HG02678 (cell line): Measurements from ENCODE around the gene LNPEP.

Experiments
- ATAC-seq: cut with Tn5 transposase; IDR thresholded peaks from one replicate; pipeline ENCODE4 v1.9.1; 2021; ENCODE audit warnings: mild to moderate bottlenecking, moderate library complexity; ENCODE audit not compliant: unreplicated experiment

LNPEP gene

GRCh38 chr5:96994493-96994892 lies 58.6 kb downstream of the LNPEP start:
- no peak for ATAC-seq

GRCh38 chr5:96995419-96995818 lies 59.5 kb downstream of the LNPEP start:
- no peak for ATAC-seq

- peak; percentile 86 for ATAC-seq
These were observed 61.5 kb downstream of the LNPEP start for GRCh38 chr5:96997265-96997859.

GRCh38 chr5:96999856-97000255 lies 64.0 kb downstream of the LNPEP start:
- ATAC-seq, result no peak

GRCh38 chr5:97000391-97000790 lies 64.5 kb downstream of the LNPEP start:
- ATAC-seq, result no peak

- ATAC-seq, result no peak
These were observed 67.1 kb downstream of the LNPEP start for GRCh38 chr5:97002983-97003382.

GRCh38 chr5:97004423-97005060 lies 68.7 kb downstream of the LNPEP start:
- ATAC-seq, result no peak

- ATAC-seq, result no peak
These were observed 70.7 kb downstream of the LNPEP start for GRCh38 chr5:97006454-97007060.

- ATAC-seq, result peak; percentile 70
These were observed 73.5 kb downstream of the LNPEP start for GRCh38 chr5:97009212-97009898.

GRCh38 chr5:97009921-97010320 lies 74.0 kb downstream of the LNPEP start:
- ATAC-seq, result no peak

- ATAC-seq, result no peak
These were observed 74.7 kb downstream of the LNPEP start for GRCh38 chr5:97010606-97011005.

GRCh38 chr5:97011567-97011966 lies 75.7 kb downstream of the LNPEP start:
- ATAC-seq, result no peak

GRCh38 chr5:97019435-97020117 lies 83.7 kb downstream of the LNPEP start:
- ATAC-seq, result no peak

GRCh38 chr5:97021416-97021815 lies 85.5 kb downstream of the LNPEP start:
- ATAC-seq, result no peak

- no peak for ATAC-seq
These were observed 87.0 kb downstream of the LNPEP start for GRCh38 chr5:97022898-97023297.

GRCh38 chr5:97026721-97027120 lies 90.8 kb downstream of the LNPEP start:
- ATAC-seq, result no peak

GRCh38 chr5:97037819-97038218 lies 101.9 kb downstream of the LNPEP start:
- no peak for ATAC-seq

GRCh38 chr5:97041239-97041638 lies 105.4 kb downstream of the LNPEP start:
- no peak for ATAC-seq

- no peak for ATAC-seq
These were observed 107.1 kb downstream of the LNPEP start for GRCh38 chr5:97042996-97043395.

GRCh38 chr5:97043511-97043910 lies 107.6 kb downstream of the LNPEP start:
- ATAC-seq, result no peak

GRCh38 chr5:97044052-97044451 lies 108.2 kb downstream of the LNPEP start:
- no peak for ATAC-seq
